Measurements from ENCODE around the gene KLHL10.

The KLHL10 gene

DNA sequence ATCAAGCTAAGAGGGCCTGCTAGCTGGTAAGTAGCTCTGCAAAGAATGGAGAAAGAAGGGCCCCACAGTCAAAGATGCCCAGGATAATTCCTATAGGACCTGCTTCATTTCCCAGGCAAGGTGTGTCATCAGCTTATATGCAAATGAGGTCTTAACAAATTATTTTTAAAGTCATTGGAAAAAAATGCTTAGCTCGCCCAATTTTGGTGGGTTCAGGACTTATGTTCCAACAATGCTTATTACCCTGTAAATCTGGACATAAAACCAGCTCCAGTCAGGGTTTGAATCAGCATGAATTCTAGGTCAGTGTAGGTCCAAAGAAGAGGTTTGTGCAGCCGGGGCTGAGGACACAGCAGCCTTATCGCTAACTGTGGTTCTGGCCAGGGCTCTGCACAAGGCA, 55.8 kb downstream of the KLHL10 start:
- Mint-ChIP-seq H3K9me3 (no peaks in the 10 kb centered on the region), H3K27me3 (no peaks in the 10 kb centered on the region), H3K36me3 (peaks cover 8% of the 10 kb centered on the region), H3K27ac (no peak overlapping the region), H3K4me3 (no peak overlapping the region), H3K4me1 (no peaks in the 10 kb centered on the region)

GRCh38 chr17:41894791-41895331, 57.2 kb downstream of the KLHL10 start:
- peaks cover 12% of the 10 kb centered on the region for H3K36me3 Mint-ChIP-seq
- H3K27me3 Mint-ChIP-seq: no peaks in the 10 kb centered on the region
- no peaks in the 10 kb centered on the region for H3K4me1 Mint-ChIP-seq
- H3K4me3 Mint-ChIP-seq: no peak overlapping the region
- H3K9me3 Mint-ChIP-seq: no peaks in the 10 kb centered on the region
- no peak overlapping the region for H3K27ac Mint-ChIP-seq

DNA sequence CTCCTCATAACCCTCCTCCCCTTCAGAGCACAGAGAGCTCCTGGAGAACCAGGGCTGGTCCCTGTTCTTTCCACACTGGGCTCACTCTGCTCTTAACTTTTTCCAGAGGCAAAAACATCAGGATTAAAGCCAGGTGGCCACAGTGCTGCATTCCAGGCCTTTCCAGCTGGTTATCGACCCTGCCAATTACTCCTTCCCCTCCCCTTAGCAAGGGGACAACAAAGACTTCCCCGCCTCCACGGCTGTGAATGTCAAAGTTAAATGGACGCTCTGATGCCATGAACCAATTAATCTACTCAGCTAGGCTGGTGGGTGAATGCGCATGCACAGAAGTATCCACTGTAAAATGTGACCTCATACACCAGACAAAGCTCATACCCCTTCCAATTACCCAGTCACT, 58.0 kb downstream of the KLHL10 start:
- Mint-ChIP-seq H3K27me3 (no peaks in the 10 kb centered on the region), H3K4me3 (no peak overlapping the region), H3K27ac (no peak overlapping the region), H3K4me1 (no peaks in the 10 kb centered on the region), H3K36me3 (peaks cover 12% of the 10 kb centered on the region), H3K9me3 (no peaks in the 10 kb centered on the region)

GRCh38 chr17:41896726-41897125, 59.1 kb downstream of the KLHL10 start:
- no peaks in the 10 kb centered on the region for H3K4me1 Mint-ChIP-seq
- H3K27ac Mint-ChIP-seq: no peak overlapping the region
- peaks cover 20% of the 10 kb centered on the region for H3K36me3 Mint-ChIP-seq
- H3K4me3 Mint-ChIP-seq: no peak overlapping the region
- no peaks in the 10 kb centered on the region for H3K9me3 Mint-ChIP-seq
- H3K27me3 Mint-ChIP-seq: no peaks in the 10 kb centered on the region

All from activated naive CD4-positive, alpha-beta T cell treated with anti-CD3 and anti-CD28 coated beads, Interleukin-2, amount 50 U/mL, for 24 hours (primary cell).